IMR-90 (cell line): ENCODE results near the gene MATN3.

Experiments used
- BHLHE40 ChIP-seq: fragments of 150-350 bp; IDR thresholded peaks from 2 replicates; pipeline ENCODE4 v1.6.1; 2016; ENCODE audit warnings: mild to moderate bottlenecking, low read depth, low read length
- CEBPB ChIP-seq: IDR thresholded peaks from 2 replicates; pipeline ENCODE4 v1.6.1; 2012; ENCODE audit warnings: low read depth, low read length, improper control_type of control experiment
- FOS ChIP-seq: fragments of 150-350 bp; IDR thresholded peaks from 2 replicates; pipeline ENCODE4 v1.6.1; 2016; ENCODE audit warnings: low read depth, low read length
- MAZ ChIP-seq: IDR thresholded peaks from 2 replicates; pipeline ENCODE4 v1.6.1; 2012; ENCODE audit warnings: low read depth, mild to moderate bottlenecking, low read length, improper control_type of control experiment, moderate library complexity, borderline replicate concordance
- MXI1 ChIP-seq: IDR thresholded peaks from 2 replicates; pipeline ENCODE4 v1.6.1; 2012; ENCODE audit warnings: low read depth, mild to moderate bottlenecking, low read length, moderate library complexity, borderline replicate concordance
- POLR2A ChIP-seq: IDR thresholded peaks from 2 replicates; pipeline ENCODE4 v1.6.1; 2012; ENCODE audit warnings: mild to moderate bottlenecking, low read depth, low read length
- RAD21 ChIP-seq: IDR thresholded peaks from 2 replicates; pipeline ENCODE4 v1.6.1; 2012; ENCODE audit warnings: low read length, improper control_type of control experiment
- RFX5 ChIP-seq: IDR thresholded peaks from 2 replicates; pipeline ENCODE4 v1.8.0; 2012; ENCODE audit warnings: low read depth, mild to moderate bottlenecking, low read length, moderate library complexity
- SMC3 ChIP-seq: fragments of 150-350 bp; IDR thresholded peaks from 2 replicates; pipeline ENCODE4 v1.6.1; 2016; ENCODE audit warnings: low read depth, mild to moderate bottlenecking, antibody characterized with exemption, low read length, moderate library complexity
- TF ChIP-seq, protein P1 (sequence below): conservative IDR thresholded peaks from 2 replicates; pipeline ENCODE4 v1.5.1; 2012; ENCODE audit warnings: mild to moderate bottlenecking, low read depth, low read length, improper control_type of control experiment
- TF ChIP-seq, protein P2 (sequence below): fragments of 150-350 bp; IDR thresholded peaks from 2 replicates; pipeline ENCODE4 v1.6.1; 2017; ENCODE audit warnings: mild to moderate bottlenecking, antibody characterized with exemption, low read length, low read depth

- TF ChIP-seq FOS (no peak), POLR2A (no peak), MXI1 (no peak), RAD21 (no peak), CEBPB (no peak), MAZ (no peak), BHLHE40 (no peak), RFX5 (no peak), SMC3 (no peak)
- TF ChIP-seq, protein P1, sequence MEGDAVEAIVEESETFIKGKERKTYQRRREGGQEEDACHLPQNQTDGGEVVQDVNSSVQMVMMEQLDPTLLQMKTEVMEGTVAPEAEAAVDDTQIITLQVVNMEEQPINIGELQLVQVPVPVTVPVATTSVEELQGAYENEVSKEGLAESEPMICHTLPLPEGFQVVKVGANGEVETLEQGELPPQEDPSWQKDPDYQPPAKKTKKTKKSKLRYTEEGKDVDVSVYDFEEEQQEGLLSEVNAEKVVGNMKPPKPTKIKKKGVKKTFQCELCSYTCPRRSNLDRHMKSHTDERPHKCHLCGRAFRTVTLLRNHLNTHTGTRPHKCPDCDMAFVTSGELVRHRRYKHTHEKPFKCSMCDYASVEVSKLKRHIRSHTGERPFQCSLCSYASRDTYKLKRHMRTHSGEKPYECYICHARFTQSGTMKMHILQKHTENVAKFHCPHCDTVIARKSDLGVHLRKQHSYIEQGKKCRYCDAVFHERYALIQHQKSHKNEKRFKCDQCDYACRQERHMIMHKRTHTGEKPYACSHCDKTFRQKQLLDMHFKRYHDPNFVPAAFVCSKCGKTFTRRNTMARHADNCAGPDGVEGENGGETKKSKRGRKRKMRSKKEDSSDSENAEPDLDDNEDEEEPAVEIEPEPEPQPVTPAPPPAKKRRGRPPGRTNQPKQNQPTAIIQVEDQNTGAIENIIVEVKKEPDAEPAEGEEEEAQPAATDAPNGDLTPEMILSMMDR, result no peak
- TF ChIP-seq, protein P2, sequence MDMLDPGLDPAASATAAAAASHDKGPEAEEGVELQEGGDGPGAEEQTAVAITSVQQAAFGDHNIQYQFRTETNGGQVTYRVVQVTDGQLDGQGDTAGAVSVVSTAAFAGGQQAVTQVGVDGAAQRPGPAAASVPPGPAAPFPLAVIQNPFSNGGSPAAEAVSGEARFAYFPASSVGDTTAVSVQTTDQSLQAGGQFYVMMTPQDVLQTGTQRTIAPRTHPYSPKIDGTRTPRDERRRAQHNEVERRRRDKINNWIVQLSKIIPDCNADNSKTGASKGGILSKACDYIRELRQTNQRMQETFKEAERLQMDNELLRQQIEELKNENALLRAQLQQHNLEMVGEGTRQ, result no peak
Observed at GRCh38 chr2:20005891-20006470, 6.5 kb downstream of the MATN3 start.
